SK-N-SH treated with all-trans-retinoic acid at 6 μM for 48 hours (cell line): ENCODE data around the gene USH2A.

Experiments
- ATAC-seq: fragments of 200-7000 bp; cut with Tn5 transposase; 3 replicates; pipeline ENCODE4 v1.9.1; 2020; ENCODE audit warnings: mild to moderate bottlenecking, moderate library complexity
- ARNTL ChIP-seq: fragments of 450-650 bp; formaldehyde crosslinking; IDR thresholded peaks from 2 replicates; pipeline ENCODE4 v1.5.0; 2020; ENCODE audit warnings: low read depth, mild to moderate bottlenecking, moderate library complexity, borderline replicate concordance
- BACH2 ChIP-seq: fragments of 250-450 bp; sonication (Bioruptor Pico); IDR thresholded peaks from 2 replicates; pipeline ENCODE4 v1.9.0; 2021; ENCODE audit warnings: mild to moderate bottlenecking, borderline replicate concordance
- CREB5 ChIP-seq: fragments of 250-450 bp; sonication (Bioruptor Pico); IDR thresholded peaks from 2 replicates; pipeline ENCODE4 v1.5.1; 2020; ENCODE audit warnings: low read depth, mild to moderate bottlenecking, moderate library complexity
- CSDC2 ChIP-seq: fragments of 250-450 bp; sonication (Bioruptor Pico); IDR thresholded peaks from 2 replicates; pipeline ENCODE4 v1.5.0; 2020; ENCODE audit warnings: mild to moderate bottlenecking, moderate library complexity
- ESRRG ChIP-seq: fragments of 250-450 bp; sonication (Bioruptor Pico); IDR thresholded peaks from 2 replicates; pipeline ENCODE4 v1.6.1; 2021; ENCODE audit warnings: mild to moderate bottlenecking
- GLIS3 ChIP-seq: fragments of 250-450 bp; sonication (Bioruptor Pico); IDR thresholded peaks from 2 replicates; pipeline ENCODE4 v1.5.0; 2020; ENCODE audit warnings: mild to moderate bottlenecking, moderate library complexity
- ISL1 ChIP-seq: fragments of 250-450 bp; sonication (Bioruptor Pico); IDR thresholded peaks from 2 replicates; pipeline ENCODE4 v2.1.2; 2022; ENCODE audit warnings: mild to moderate bottlenecking, moderate library complexity
- OSR1 ChIP-seq: fragments of 250-450 bp; sonication (Bioruptor Pico); IDR thresholded peaks from 2 replicates; pipeline ENCODE4 v1.8.0; 2022; ENCODE audit warnings: moderate library complexity, mild to moderate bottlenecking, inconsistent platforms
- PATZ1 ChIP-seq: fragments of 250-450 bp; sonication (Bioruptor Pico); IDR thresholded peaks from 2 replicates; pipeline ENCODE4 v1.8.0; 2020; ENCODE audit warnings: mild to moderate bottlenecking, moderate library complexity, borderline replicate concordance
- POU6F1 ChIP-seq: fragments of 250-450 bp; sonication (Bioruptor Pico); IDR thresholded peaks from 2 replicates; pipeline ENCODE4 v1.8.0; 2021; ENCODE audit warnings: low read depth, mild to moderate bottlenecking, moderate library complexity, borderline replicate concordance
- PPARA ChIP-seq: fragments of 250-450 bp; sonication (Bioruptor Pico); IDR thresholded peaks from 2 replicates; pipeline ENCODE4 v1.5.0; 2020; ENCODE audit warnings: mild to moderate bottlenecking, borderline replicate concordance
- RARB ChIP-seq: fragments of 250-450 bp; sonication (Bioruptor Pico); IDR thresholded peaks from 2 replicates; pipeline ENCODE4 v1.8.0; 2021; ENCODE audit warnings: mild to moderate bottlenecking, moderate library complexity
- TCF4 ChIP-seq: fragments of 250-450 bp; sonication (Bioruptor Pico); IDR thresholded peaks from 2 replicates; pipeline ENCODE4 v1.8.0; 2021; ENCODE audit warnings: mild to moderate bottlenecking, moderate library complexity, borderline replicate concordance
- TOX ChIP-seq: fragments of 250-450 bp; sonication (Bioruptor Pico); IDR thresholded peaks from 2 replicates; pipeline ENCODE4 v1.8.0; 2021; ENCODE audit warnings: mild to moderate bottlenecking, moderate library complexity, borderline replicate concordance
- TSHZ2 ChIP-seq: fragments of 250-450 bp; sonication (Bioruptor Pico); IDR thresholded peaks from 2 replicates; pipeline ENCODE4 v1.5.0; 2020; ENCODE audit warnings: mild to moderate bottlenecking, moderate library complexity
- ZC3H10 ChIP-seq: fragments of 250-450 bp; sonication (Bioruptor Pico); IDR thresholded peaks from 2 replicates; pipeline ENCODE4 v1.5.1; 2021; ENCODE audit warnings: mild to moderate bottlenecking, moderate library complexity
- ZFP3 ChIP-seq: fragments of 250-450 bp; sonication (Bioruptor Pico); IDR thresholded peaks from 2 replicates; pipeline ENCODE4 v1.5.0; 2020; ENCODE audit warnings: mild to moderate bottlenecking, moderate library complexity
- ZNF70 ChIP-seq: fragments of 450-650 bp; formaldehyde crosslinking; IDR thresholded peaks from 2 replicates; pipeline ENCODE4 v1.5.0; 2020; ENCODE audit warnings: mild to moderate bottlenecking, moderate library complexity

The USH2A gene

GRCh38 chr1:216075339-216075738 lies 347.9 kb downstream of the USH2A start:
- TF ChIP-seq RARB (no peak), CSDC2 (CRISPR knock-in tag) (no peak), TSHZ2 (CRISPR knock-in tag) (no peak), POU6F1 (CRISPR knock-in tag) (no peak), BACH2 (no peak), CREB5 (CRISPR knock-in tag) (no peak), ZC3H10 (CRISPR knock-in tag) (no peak), ZFP3 (CRISPR knock-in tag) (no peak), PATZ1 (CRISPR knock-in tag) (no peak)
- peak; percentile 91 for ATAC-seq

GRCh38 chr1:216073793-216074595 lies 349.3 kb downstream of the USH2A start:
- TF ChIP-seq CREB5 (CRISPR knock-in tag) (no peak), TOX (CRISPR knock-in tag) (no peak), PATZ1 (CRISPR knock-in tag) (no peak), BACH2 (no peak), OSR1 (CRISPR knock-in tag) (no peak), GLIS3 (CRISPR knock-in tag) (no peak)
- ATAC-seq = no peak

GRCh38 chr1:216071262-216071661 lies 352.0 kb downstream of the USH2A start:
- TF ChIP-seq POU6F1 (CRISPR knock-in tag) (no peak), TCF4 (CRISPR knock-in tag) (no peak), ZC3H10 (CRISPR knock-in tag) (no peak), ARNTL (CRISPR knock-in tag) (no peak), ZNF70 (CRISPR knock-in tag) (no peak), ISL1 (CRISPR knock-in tag) (no peak), ESRRG (no peak), ZFP3 (CRISPR knock-in tag) (no peak), PPARA (CRISPR knock-in tag) (no peak), CREB5 (CRISPR knock-in tag) (no peak), PATZ1 (CRISPR knock-in tag) (no peak)
- TF ChIP-seq, all 23 proteins: peak for 0
- no peak for ATAC-seq
